Progenitor cell of endocrine pancreas (in vitro differentiated cells): Measurements from ENCODE around the gene AGTRAP. TPM values are rescaled to one million over a fixed set of nuclear protein-coding genes. Genes with fewer than 3 reads are reported as not detected.
A peak's percentile ranks its signal among the peaks of the same experiment; 100 is the strongest.

Experiments used
- DNase-seq: peaks from one replicate; pipeline ENCODE4 v3.0.0; 2021; ENCODE audit warnings: low spot score; ENCODE audit not compliant: unreplicated experiment
- H3K27ac Mint-ChIP-seq: 2 replicates; pipeline ENCODE4 v1.8.0; 2021; ENCODE audit warnings: mild to moderate bottlenecking, moderate library complexity, mixed read lengths
- H3K27me3 Mint-ChIP-seq: 2 replicates; pipeline ENCODE4 v1.8.0; 2021; ENCODE audit warnings: mixed read lengths
- H3K36me3 Mint-ChIP-seq: 2 replicates; pipeline ENCODE4 v1.8.0; 2022; ENCODE audit warnings: mixed read lengths; ENCODE audit not compliant: insufficient read depth
- H3K4me1 Mint-ChIP-seq: 2 replicates; pipeline ENCODE4 v1.8.0; 2021; ENCODE audit warnings: low read depth, mixed read lengths
- H3K4me3 Mint-ChIP-seq: 2 replicates; pipeline ENCODE4 v1.8.0; 2021; ENCODE audit warnings: low read depth, mild to moderate bottlenecking, moderate library complexity, mixed read lengths
- H3K9me3 Mint-ChIP-seq: 2 replicates; pipeline ENCODE4 v1.8.0; 2021; ENCODE audit warnings: low read depth, mixed read lengths
- CTCF ChIP-seq: fragments of 200-600 bp; sonication (generic); IDR thresholded peaks from one replicate; pipeline ENCODE4 v1.5.0; 2021; ENCODE audit warnings: antibody characterized with exemption, mild to moderate bottlenecking; ENCODE audit not compliant: unreplicated experiment
- total RNA-seq: library from RNA; stranded (reverse); gene quantifications from 2 replicates; pipeline ENCODE4 v1.2.1, GENCODE V29; 2021

AGTRAP gene
- total RNA-seq, 1 donor from 2014 or later: 34.2 TPM

- H3K9me3 Mint-ChIP-seq: no peaks in the 10 kb centered on the region
- peaks cover 9% of the 10 kb centered on the region for H3K36me3 Mint-ChIP-seq
- TF ChIP-seq CTCF: no peak
- H3K27me3 Mint-ChIP-seq: no peaks in the 10 kb centered on the region
- H3K27ac Mint-ChIP-seq: no peak overlapping the region
- no peak overlapping the region for H3K4me3 Mint-ChIP-seq
- H3K4me1 Mint-ChIP-seq: peaks cover 5% of the 10 kb centered on the region
- no peak for DNase-seq
Measured at GRCh38 chr1:11744287-11744686, 8.4 kb downstream of the AGTRAP start.

GRCh38 chr1:11746092-11746491, 10.2 kb downstream of the AGTRAP start:
- H3K27me3 Mint-ChIP-seq: no peaks in the 10 kb centered on the region
- DNase-seq: no peak
- H3K4me3 Mint-ChIP-seq: no peak overlapping the region
- H3K36me3 Mint-ChIP-seq: peaks cover 9% of the 10 kb centered on the region
- H3K27ac Mint-ChIP-seq: no peak overlapping the region
- H3K4me1 Mint-ChIP-seq: peaks cover 5% of the 10 kb centered on the region
- TF ChIP-seq CTCF: no peak
- H3K9me3 Mint-ChIP-seq: no peaks in the 10 kb centered on the region

- TF ChIP-seq CTCF: no peak
- H3K27me3 Mint-ChIP-seq: no peaks in the 10 kb centered on the region
Measured at GRCh38 chr1:11746795-11747487, 11.0 kb downstream of the AGTRAP start.

GRCh38 chr1:11748294-11749202, 12.6 kb downstream of the AGTRAP start:
- H3K27me3 Mint-ChIP-seq: no peaks in the 10 kb centered on the region
- no peak overlapping the region for H3K4me3 Mint-ChIP-seq
- peak overlapping the region; percentile 25 for H3K27ac Mint-ChIP-seq
- no peaks in the 10 kb centered on the region for H3K9me3 Mint-ChIP-seq
- no peak for DNase-seq
- peaks cover 14% of the 10 kb centered on the region for H3K4me1 Mint-ChIP-seq
- peaks cover 9% of the 10 kb centered on the region for H3K36me3 Mint-ChIP-seq
- TF ChIP-seq CTCF: no peak

More at GRCh38 chr1:11746795-11747487, 11.0 kb downstream of the AGTRAP start:
- no peak for DNase-seq
- H3K4me1 Mint-ChIP-seq: peaks cover 6% of the 10 kb centered on the region
- no peaks in the 10 kb centered on the region for H3K9me3 Mint-ChIP-seq
- H3K27ac Mint-ChIP-seq: peak overlapping the region; percentile 68
- H3K36me3 Mint-ChIP-seq: peaks cover 9% of the 10 kb centered on the region
- H3K4me3 Mint-ChIP-seq: no peak overlapping the region

GRCh38 chr1:11749203-11749689, 13.3 kb downstream of the AGTRAP start:
- TF ChIP-seq CTCF: peak; percentile 31
- DNase-seq: no peak
- H3K36me3 Mint-ChIP-seq: peaks cover 9% of the 10 kb centered on the region
- H3K27ac Mint-ChIP-seq: peak overlapping the region; percentile 25
- no peak overlapping the region for H3K4me3 Mint-ChIP-seq
- H3K27me3 Mint-ChIP-seq: no peaks in the 10 kb centered on the region
- H3K4me1 Mint-ChIP-seq: peaks cover 14% of the 10 kb centered on the region
- no peaks in the 10 kb centered on the region for H3K9me3 Mint-ChIP-seq
